GM12891 (cell line): ENCODE results near the gene ALPG.
A peak's percentile ranks its signal among the peaks of the same experiment; 100 is the strongest.
"Not testable (repeated sequence)": the region's sequence is repeated elsewhere in the genome, so short reads cannot be mapped to it uniquely, and the experiment has no call there.

Experiments
- DNase-seq: peaks from one replicate; pipeline ENCODE4 v3.0.0; 2011; ENCODE audit warnings: low spot score; ENCODE audit not compliant: insufficient read length
- FAIRE-seq: peaks from 2 replicates; lab custom pipeline; 2011; peaks lifted over from hg19 to GRCh38; lab: Jason Lieb, UNC
- PAX5 ChIP-seq: IDR thresholded peaks from 2 replicates; pipeline ENCODE4 v1.6.1; 2011; ENCODE audit warnings: low read length, moderate library complexity, mild to moderate bottlenecking; ENCODE audit not compliant: insufficient read depth, severe bottlenecking
- POLR2A ChIP-seq: IDR thresholded peaks from 2 replicates; pipeline ENCODE4 v1.6.1; 2011; ENCODE audit warnings: low read depth, low read length, control low read depth
- POLR2AphosphoS5 ChIP-seq: IDR thresholded peaks from 2 replicates; pipeline ENCODE4 v1.6.1; 2011; ENCODE audit warnings: low read depth, low read length, control low read depth
- POU2F2 ChIP-seq: IDR thresholded peaks from 2 replicates; pipeline ENCODE4 v1.6.1; 2011; ENCODE audit warnings: low read depth, mild to moderate bottlenecking, control low read depth, low read length, moderate library complexity
- SPI1 ChIP-seq: IDR thresholded peaks from 2 replicates; pipeline ENCODE4 v1.6.1; 2011; ENCODE audit warnings: low read depth, low read length, control low read depth
- TAF1 ChIP-seq: IDR thresholded peaks from 2 replicates; pipeline ENCODE4 v1.6.1; 2011; ENCODE audit warnings: low read depth, low read length, control low read depth

The ALPG gene

GRCh38 chr2:232420073-232420454, 13.4 kb downstream of the ALPG start:
- TF ChIP-seq POLR2AphosphoS5: no peak
- TF ChIP-seq TAF1: no peak
- TF ChIP-seq POU2F2: no peak
- TF ChIP-seq SPI1: no peak
- no peak for TF ChIP-seq PAX5
- no peak for TF ChIP-seq POLR2A
- FAIRE-seq (no peak), DNase-seq (no peak)

- DNase-seq: peak; percentile 55
Observed at GRCh38 chr2:232420463-232421188, 14.0 kb downstream of the ALPG start.

DNA sequence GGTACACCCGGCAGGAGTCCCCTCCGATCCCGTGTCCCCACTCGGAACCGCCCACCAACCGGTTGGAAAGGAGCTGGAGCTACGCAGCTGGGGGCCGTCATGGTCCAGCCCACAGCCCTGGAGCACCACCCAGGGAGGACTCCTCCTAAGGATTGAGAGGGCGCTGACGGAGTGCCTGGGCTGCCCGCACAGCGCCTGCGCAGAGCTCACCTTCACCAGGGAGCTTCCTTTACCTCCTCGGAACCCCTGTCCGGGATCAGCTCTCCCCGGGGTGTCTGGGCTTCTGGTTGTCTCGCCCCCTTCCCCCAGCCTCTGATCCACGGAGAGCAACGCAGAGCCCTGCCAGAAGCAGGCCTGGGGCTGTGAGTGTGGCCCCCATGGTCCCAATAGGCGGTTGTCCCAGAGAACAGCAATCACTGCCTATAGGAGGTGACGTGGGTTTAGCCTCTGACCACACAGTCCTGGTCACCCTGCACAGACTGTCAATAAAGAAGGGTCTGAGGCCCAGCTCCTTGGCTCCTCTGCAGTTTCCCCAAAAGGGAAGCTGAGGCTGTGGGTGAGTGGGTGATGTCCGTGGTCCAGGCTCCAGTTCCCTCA, 14.6 kb downstream of the ALPG start:
- no peak for FAIRE-seq
- TF ChIP-seq SPI1 (no peak), POLR2AphosphoS5 (no peak), TAF1 (no peak), POU2F2 (no peak), POLR2A (no peak), PAX5 (no peak)
- DNase-seq: no peak

More at GRCh38 chr2:232420463-232421188, 14.0 kb downstream of the ALPG start:
- no peak for FAIRE-seq
- TF ChIP-seq TAF1 (no peak), POLR2A (no peak), POLR2AphosphoS5 (no peak), SPI1 (no peak), POU2F2 (no peak), PAX5 (no peak)

DNA sequence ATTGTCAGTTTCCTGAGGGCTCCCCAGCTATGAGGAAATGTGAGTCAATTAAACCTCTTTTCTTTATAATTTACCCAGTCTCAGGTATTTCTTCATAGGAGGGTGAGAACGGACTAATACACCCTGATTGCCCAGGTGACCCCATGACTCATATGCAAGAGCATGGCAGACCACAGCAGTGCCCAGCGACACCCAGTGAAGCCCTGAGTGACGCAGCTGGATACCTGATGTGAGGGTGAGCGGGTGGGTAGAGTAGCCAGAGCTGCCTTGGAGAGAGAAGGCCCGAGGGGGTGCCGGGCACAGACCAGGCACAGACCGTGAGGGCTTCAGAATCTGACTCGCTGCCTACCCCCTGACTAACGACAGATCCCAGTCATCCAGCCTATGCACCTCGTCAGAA, 15.4 kb downstream of the ALPG start:
- FAIRE-seq (no peak), DNase-seq (no peak)
- TF ChIP-seq SPI1 (no peak), PAX5 (no peak), TAF1 (no peak), POLR2AphosphoS5 (no peak), POLR2A (no peak), POU2F2 (no peak)

DNA sequence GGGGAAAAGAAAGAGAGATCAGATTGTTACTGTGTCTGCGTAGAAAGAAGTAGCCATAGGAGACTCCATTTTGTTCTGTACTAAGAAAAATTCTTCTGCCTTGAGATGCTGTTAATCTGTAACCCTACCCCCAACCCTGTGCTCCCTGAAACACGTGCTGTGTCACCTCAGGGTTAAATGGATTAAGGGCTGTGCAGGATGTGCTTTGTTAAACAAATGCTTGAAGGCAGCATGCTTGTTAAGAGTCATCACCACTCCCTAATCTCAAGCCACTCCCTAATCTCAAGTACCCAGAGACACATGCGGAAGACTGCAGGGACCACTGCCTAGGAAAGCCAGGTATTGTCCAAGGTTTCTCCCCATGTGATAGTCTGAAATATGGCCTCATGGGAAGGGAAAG, 16.4 kb downstream of the ALPG start:
- not testable (repeated sequence) for DNase-seq, FAIRE-seq

GRCh38 chr2:232423407-232423806, 16.8 kb downstream of the ALPG start:
- FAIRE-seq: not testable (repeated sequence)

DNA sequence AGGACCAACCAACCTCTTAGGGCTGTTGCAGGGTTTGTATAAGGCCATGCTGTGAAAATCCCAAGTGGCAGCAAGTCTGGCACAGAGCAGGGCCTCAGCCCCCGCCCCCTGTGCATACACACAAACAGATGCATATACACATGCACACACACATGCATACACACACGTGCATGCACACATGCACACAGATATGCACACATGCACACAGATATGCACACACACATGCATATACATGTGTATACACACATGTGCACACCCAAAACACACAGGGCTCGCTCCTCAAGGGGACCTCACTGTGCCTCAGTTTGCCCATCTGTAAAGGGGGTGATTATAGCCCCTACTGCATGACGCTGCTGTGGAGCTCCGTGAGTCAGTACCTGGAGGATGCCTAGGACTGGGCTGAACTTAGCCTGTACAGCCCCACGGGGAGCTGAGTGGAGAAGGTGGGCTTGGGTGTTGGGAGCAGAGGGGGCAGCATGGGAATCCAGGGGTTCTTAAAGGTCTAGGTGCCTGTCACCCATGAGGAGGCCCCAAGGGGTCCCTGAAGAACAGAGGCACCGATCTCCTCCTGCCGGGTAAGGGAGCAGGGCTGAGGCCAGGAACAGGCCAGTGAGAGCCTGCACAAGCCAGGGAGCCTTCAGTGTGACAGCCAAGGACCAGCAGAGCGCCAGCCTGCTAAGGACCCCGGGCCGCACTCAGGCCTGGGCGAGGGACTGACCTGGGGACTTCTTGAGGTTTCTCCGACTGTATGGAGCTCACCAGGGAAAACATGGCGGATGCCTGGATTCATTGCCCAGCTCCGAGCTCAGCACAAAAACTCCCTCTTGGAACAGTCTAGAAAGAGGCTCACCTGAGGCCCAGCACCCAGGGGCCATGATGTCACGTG, 25.3 kb downstream of the ALPG start:
- FAIRE-seq: no peak
- no peak for TF ChIP-seq POLR2A
- TF ChIP-seq POU2F2: no peak
- TF ChIP-seq SPI1: no peak
- TF ChIP-seq PAX5: no peak
- TF ChIP-seq POLR2AphosphoS5: no peak
- no peak for TF ChIP-seq TAF1
- no peak for DNase-seq

More at GRCh38 chr2:232423407-232423806, 16.8 kb downstream of the ALPG start:
- not testable (repeated sequence) for DNase-seq

DNA sequence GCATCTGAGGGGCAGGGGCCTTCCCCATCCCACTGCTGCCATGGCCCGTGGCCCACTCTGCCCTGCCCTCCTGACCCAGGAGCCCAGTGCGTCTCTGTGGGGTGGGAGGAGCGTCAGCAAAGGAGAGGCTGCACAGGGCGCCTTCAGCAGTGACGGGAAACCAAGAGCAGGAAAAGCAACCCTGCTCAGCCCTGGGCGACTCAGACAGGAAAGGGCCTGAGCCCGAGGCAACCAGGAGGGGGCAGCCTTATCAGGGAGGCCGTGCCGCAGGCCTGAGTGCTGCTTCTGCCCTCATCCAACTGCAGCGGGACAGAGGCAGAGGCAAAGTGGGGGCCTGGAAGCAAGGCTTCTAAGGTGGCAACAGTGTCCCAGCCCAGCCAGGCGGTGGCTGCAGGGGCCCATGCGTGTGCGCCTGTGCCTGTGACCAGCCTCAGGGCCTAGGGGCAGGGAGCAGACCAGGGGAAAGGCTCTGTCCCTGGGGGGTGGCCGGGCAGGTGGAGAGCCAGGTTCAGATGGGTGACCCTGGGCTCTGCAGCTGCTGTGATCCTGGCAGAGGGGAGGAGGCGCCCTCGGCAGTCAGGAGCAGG, 26.0 kb downstream of the ALPG start:
- FAIRE-seq (no peak), DNase-seq (no peak)
- no peak for TF ChIP-seq TAF1
- TF ChIP-seq PAX5: no peak
- no peak for TF ChIP-seq POU2F2
- no peak for TF ChIP-seq POLR2A
- no peak for TF ChIP-seq SPI1

DNA sequence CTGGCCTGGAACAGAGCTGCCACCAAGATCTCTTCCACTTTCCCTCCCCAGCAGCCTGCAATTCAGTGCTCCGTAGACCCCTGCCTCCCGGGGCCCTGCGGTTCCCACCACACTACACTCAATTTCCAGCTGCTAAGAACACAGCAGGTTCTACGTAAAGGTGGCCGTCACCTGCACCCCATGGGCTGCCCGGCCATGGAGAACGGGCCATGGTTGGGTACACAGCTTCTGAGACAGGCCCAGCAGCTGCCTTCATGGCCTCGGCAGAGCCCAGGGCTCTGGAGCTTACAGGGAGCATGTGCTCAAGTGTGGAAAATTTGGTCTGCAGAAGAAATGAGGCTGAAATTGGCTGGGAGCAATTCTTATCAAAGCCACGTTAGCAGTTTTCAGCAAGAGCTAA, 27.0 kb downstream of the ALPG start:
- FAIRE-seq: peak; percentile 72
- DNase-seq: not testable (repeated sequence)

- no peak for TF ChIP-seq TAF1
- no peak for TF ChIP-seq POU2F2
- TF ChIP-seq POLR2AphosphoS5: no peak
- TF ChIP-seq PAX5: no peak
- TF ChIP-seq POLR2A: no peak
- TF ChIP-seq SPI1: no peak
- FAIRE-seq (no peak), DNase-seq (no peak)
Observed at GRCh38 chr2:232434091-232434490, 27.4 kb downstream of the ALPG start.
